ENCODE measurements around the gene CD46.
"Not testable (repeated sequence)": the region's sequence is repeated elsewhere in the genome, so short reads cannot be mapped to it uniquely, and the experiment has no call there.

Gene CD46

DNA sequence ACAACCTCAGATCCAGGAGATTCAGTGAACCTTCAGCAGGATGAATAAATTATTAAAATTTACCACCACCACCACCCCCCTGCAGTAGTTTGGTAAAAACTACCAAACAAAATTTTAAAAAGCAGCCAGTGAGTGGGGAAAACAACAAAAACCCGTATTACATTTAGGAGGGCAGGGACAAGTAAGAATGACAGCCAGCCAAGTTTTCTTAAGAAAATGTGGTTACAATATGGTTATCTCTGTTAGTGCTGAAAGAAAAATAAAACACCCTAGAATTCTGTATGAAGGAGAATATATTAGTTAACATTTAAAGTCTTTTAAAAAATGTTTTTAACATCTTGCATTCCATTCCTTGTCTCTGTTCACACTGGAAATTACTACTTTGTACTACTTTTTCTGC is 14.7 kb downstream of the CD46 start:
- H3K9me3 ChIP-seq (ENCODE audit: insufficient read depth, low read depth, low read length): no peaks in the 10 kb centered on the region
- no peaks in the 10 kb centered on the region for H3K4me1 ChIP-seq (ENCODE audit: control insufficient read depth in 1 of 2, insufficient read depth in 2 of 2, low read length in 2 of 2)
- H3K36me3 ChIP-seq (ENCODE audit: control insufficient read depth in 1 of 2, insufficient read depth in 2 of 2, low read length in 2 of 2): peaks cover 21 to 24% of the 10 kb centered on the region in 2 experiments
- H3K23ac ChIP-seq (ENCODE audit: low read length): no peak overlapping the region
- no CpG with 5 or more reads among the region's 1 CpG for WGBS (ENCODE audit: extremely low coverage, insufficient coverage, insufficient read length)
- H4K91ac ChIP-seq (ENCODE audit: low read depth, low read length): no peak overlapping the region
- no peak overlapping the region for H2AK5ac ChIP-seq (ENCODE audit: low read length)
- no peak overlapping the region for H3K27ac ChIP-seq (ENCODE audit: low read depth, low read length)
- H2BK120ac ChIP-seq (ENCODE audit: insufficient read depth, low read length, poor library complexity): no peak overlapping the region
- DNase-seq: no peak
- H3K79me2 ChIP-seq (ENCODE audit: control insufficient read depth, insufficient read depth, low read length, poor library complexity): no peaks in the 10 kb centered on the region
- H3K27me3 ChIP-seq (ENCODE audit: insufficient read depth, low read length): no peaks in the 10 kb centered on the region
- no peak overlapping the region for H3K9ac ChIP-seq (ENCODE audit: low read length)
- no peak overlapping the region for H3K4me3 ChIP-seq (ENCODE audit: low read depth, low read length)
- H2BK12ac ChIP-seq (ENCODE audit: low read length): no peak overlapping the region
- no peak overlapping the region for H2BK5ac ChIP-seq (ENCODE audit: low read depth, low read length, poor library complexity)
- H3K4me2 ChIP-seq (ENCODE audit: low read length): no peak overlapping the region
- no peaks in the 10 kb centered on the region for H3K79me1 ChIP-seq (ENCODE audit: low read length)
- no peak overlapping the region for H3K4ac ChIP-seq (ENCODE audit: low read depth, low read length)
- no peak overlapping the region for H4K12ac ChIP-seq (ENCODE audit: low read depth, low read length)
- no peak overlapping the region for H3K14ac ChIP-seq (ENCODE audit: low read length)
- no peak overlapping the region for H2AFZ ChIP-seq (ENCODE audit: insufficient read depth, low read length, poor library complexity)
- no peak overlapping the region for H3K18ac ChIP-seq (ENCODE audit: low read length)
- H4K8ac ChIP-seq (ENCODE audit: low read depth, low read length): no peak overlapping the region

DNA sequence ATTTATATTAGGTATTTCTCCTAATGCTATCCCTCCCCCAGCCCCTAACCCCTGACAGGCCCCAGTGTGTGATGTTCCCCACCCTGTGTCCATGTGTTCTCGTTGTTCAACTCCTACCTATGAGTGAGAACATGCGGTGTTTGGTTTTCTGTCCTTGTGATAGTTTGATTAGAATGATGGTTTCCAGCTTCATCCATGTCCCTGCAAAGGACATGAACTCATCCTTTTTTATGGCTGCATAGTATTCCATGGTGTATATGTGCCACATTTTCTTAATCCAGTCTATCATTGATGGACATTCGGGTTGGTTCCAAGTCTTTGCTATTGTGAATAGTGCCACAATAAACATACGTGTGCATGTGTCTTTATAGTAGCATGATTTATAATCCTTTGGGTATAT is 18.7 kb downstream of the CD46 start:
- H2AFZ ChIP-seq (ENCODE audit: insufficient read depth, low read length, poor library complexity); H4K91ac ChIP-seq (ENCODE audit: low read depth, low read length); H3K14ac ChIP-seq (ENCODE audit: low read length); H3K9ac ChIP-seq (ENCODE audit: low read length); H3K79me1 ChIP-seq (ENCODE audit: low read length); H3K27ac ChIP-seq (ENCODE audit: low read depth, low read length); H4K12ac ChIP-seq (ENCODE audit: low read depth, low read length); H3K4me2 ChIP-seq (ENCODE audit: low read length); H3K9me3 ChIP-seq (ENCODE audit: insufficient read depth, low read depth, low read length); H2BK5ac ChIP-seq (ENCODE audit: low read depth, low read length, poor library complexity); H3K23ac ChIP-seq (ENCODE audit: low read length); H3K18ac ChIP-seq (ENCODE audit: low read length); H2AK5ac ChIP-seq (ENCODE audit: low read length); DNase-seq; H4K8ac ChIP-seq (ENCODE audit: low read depth, low read length); H3K36me3 ChIP-seq (ENCODE audit: control insufficient read depth in 1 of 2, insufficient read depth in 2 of 2, low read length in 2 of 2); H3K4me1 ChIP-seq (ENCODE audit: control insufficient read depth in 1 of 2, insufficient read depth in 2 of 2, low read length in 2 of 2); H2BK12ac ChIP-seq (ENCODE audit: low read length); H3K79me2 ChIP-seq (ENCODE audit: control insufficient read depth, insufficient read depth, low read length, poor library complexity); H3K27me3 ChIP-seq (ENCODE audit: insufficient read depth, low read length); H3K4ac ChIP-seq (ENCODE audit: low read depth, low read length); H3K4me3 ChIP-seq (ENCODE audit: low read depth, low read length); H2BK120ac ChIP-seq (ENCODE audit: insufficient read depth, low read length, poor library complexity): not testable (repeated sequence)
- no CpG with 5 or more reads among the region's 4 CpGs for WGBS (ENCODE audit: extremely low coverage, insufficient coverage, insufficient read length)

DNA sequence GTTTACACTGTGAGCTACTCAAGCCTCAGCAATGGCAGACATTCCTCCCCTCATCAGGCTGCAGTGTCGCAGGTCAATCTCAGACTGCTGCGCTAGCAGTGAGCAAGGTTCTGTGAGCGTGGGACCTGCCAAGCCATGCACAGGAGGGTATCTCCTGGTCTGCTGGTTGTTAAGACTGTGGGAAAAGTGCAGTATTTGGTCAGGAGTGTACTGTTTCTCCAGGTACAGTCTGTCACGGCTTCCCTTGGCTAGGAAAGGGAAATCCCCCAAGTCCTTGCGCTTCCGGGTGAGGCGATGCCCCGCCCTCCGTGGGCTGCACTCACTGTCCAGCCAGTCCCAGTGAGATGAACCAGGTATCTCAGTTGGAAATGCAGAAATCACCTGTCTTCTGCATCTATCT is 24.2 kb downstream of the CD46 start:
- H2BK12ac ChIP-seq (ENCODE audit: low read length); H4K91ac ChIP-seq (ENCODE audit: low read depth, low read length); H2BK120ac ChIP-seq (ENCODE audit: insufficient read depth, low read length, poor library complexity); H3K27me3 ChIP-seq (ENCODE audit: insufficient read depth, low read length); H3K4me1 ChIP-seq (ENCODE audit: control insufficient read depth in 1 of 2, insufficient read depth in 2 of 2, low read length in 2 of 2); H3K14ac ChIP-seq (ENCODE audit: low read length); H3K27ac ChIP-seq (ENCODE audit: low read depth, low read length); H3K9ac ChIP-seq (ENCODE audit: low read length); H2AK5ac ChIP-seq (ENCODE audit: low read length); H3K9me3 ChIP-seq (ENCODE audit: insufficient read depth, low read depth, low read length); H4K12ac ChIP-seq (ENCODE audit: low read depth, low read length); H3K4me2 ChIP-seq (ENCODE audit: low read length); H3K4me3 ChIP-seq (ENCODE audit: low read depth, low read length); H3K79me2 ChIP-seq (ENCODE audit: control insufficient read depth, insufficient read depth, low read length, poor library complexity); H2BK5ac ChIP-seq (ENCODE audit: low read depth, low read length, poor library complexity); H3K23ac ChIP-seq (ENCODE audit: low read length); H3K79me1 ChIP-seq (ENCODE audit: low read length); H2AFZ ChIP-seq (ENCODE audit: insufficient read depth, low read length, poor library complexity); H4K8ac ChIP-seq (ENCODE audit: low read depth, low read length); H3K4ac ChIP-seq (ENCODE audit: low read depth, low read length); H3K18ac ChIP-seq (ENCODE audit: low read length): not testable (repeated sequence)
- peaks cover 9 to 16% of the 10 kb centered on the region in 2 experiments for H3K36me3 ChIP-seq (ENCODE audit: control insufficient read depth in 1 of 2, insufficient read depth in 2 of 2, low read length in 2 of 2)
- peak; percentile 35 to 46 for DNase-seq
- WGBS (ENCODE audit: extremely low coverage, insufficient coverage, insufficient read length): no CpG with 5 or more reads among the region's 9 CpGs

DNA sequence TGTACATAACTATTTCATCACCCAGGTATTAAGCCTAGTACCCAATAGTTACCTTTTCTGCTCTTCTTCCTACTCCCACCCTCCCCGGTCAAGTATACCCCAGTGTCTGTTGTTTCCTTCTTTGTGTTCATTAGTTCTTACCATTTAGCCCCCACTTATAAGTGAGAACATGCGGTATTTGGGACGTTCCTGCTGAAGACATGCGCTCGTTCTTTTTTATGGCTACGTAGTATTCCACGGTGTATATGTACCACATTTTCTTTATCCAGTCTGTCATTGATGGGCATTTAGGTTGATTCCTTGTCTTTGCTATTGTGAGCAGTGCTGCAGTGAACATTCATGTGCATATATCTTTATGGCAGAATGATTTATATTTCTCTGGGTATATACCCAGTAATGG is 25.6 kb downstream of the CD46 start:
- not testable (repeated sequence) for H3K27ac ChIP-seq (ENCODE audit: low read depth, low read length); H3K18ac ChIP-seq (ENCODE audit: low read length); H3K14ac ChIP-seq (ENCODE audit: low read length); H2BK12ac ChIP-seq (ENCODE audit: low read length); H3K4me1 ChIP-seq (ENCODE audit: control insufficient read depth in 1 of 2, insufficient read depth in 2 of 2, low read length in 2 of 2); H3K4me3 ChIP-seq (ENCODE audit: low read depth, low read length); H2AFZ ChIP-seq (ENCODE audit: insufficient read depth, low read length, poor library complexity); H3K9ac ChIP-seq (ENCODE audit: low read length); H4K91ac ChIP-seq (ENCODE audit: low read depth, low read length); H4K12ac ChIP-seq (ENCODE audit: low read depth, low read length); H3K79me2 ChIP-seq (ENCODE audit: control insufficient read depth, insufficient read depth, low read length, poor library complexity); H3K79me1 ChIP-seq (ENCODE audit: low read length); H2BK5ac ChIP-seq (ENCODE audit: low read depth, low read length, poor library complexity); H3K9me3 ChIP-seq (ENCODE audit: insufficient read depth, low read depth, low read length); DNase-seq; H3K4me2 ChIP-seq (ENCODE audit: low read length); H4K8ac ChIP-seq (ENCODE audit: low read depth, low read length); H3K23ac ChIP-seq (ENCODE audit: low read length); H2AK5ac ChIP-seq (ENCODE audit: low read length); H3K27me3 ChIP-seq (ENCODE audit: insufficient read depth, low read length); H3K4ac ChIP-seq (ENCODE audit: low read depth, low read length); H2BK120ac ChIP-seq (ENCODE audit: insufficient read depth, low read length, poor library complexity)
- WGBS (ENCODE audit: extremely low coverage, insufficient coverage, insufficient read length): no CpG with 5 or more reads among the region's 7 CpGs
- H3K36me3 ChIP-seq (ENCODE audit: control insufficient read depth in 1 of 2, insufficient read depth in 2 of 2, low read length in 2 of 2): peaks cover 9 to 16% of the 10 kb centered on the region in 2 experiments
